Measurements from ENCODE around the gene SLC5A6. TPM values are rescaled to one million over a fixed set of nuclear protein-coding genes. Genes with fewer than 3 reads are reported as not detected.

Gene SLC5A6
- total RNA-seq, 4 donors from 2014 or later: 22.8 to 58.3 (median 41.0) TPM

GRCh38 chr2:27240406-27240805, 28.3 kb upstream of the SLC5A6 start:
- WGBS, 2 donors (ENCODE audit: low coverage in 1 of 2): 93% methylated on average over 8 of the region's 9 CpGs; no CpG with 5 or more reads in 1 of the 2 donors
- in situ Hi-C loops (cut with MboI; ENCODE audit: low pct_ligation_motif_present in 1 of 4, low pct_unique_long_range_greater_than_20kb in 1 of 4, low sequenced_read_pairs in 3 of 4): no loop called here
- intact Hi-C loops (cut with DNase I; ENCODE audit: low total_unique reads): no loop called here
- DNase-seq: no peak
- no peak overlapping the region for H3K27ac ChIP-seq
- no peak overlapping the region for H3K4me3 ChIP-seq
- no peak for TF ChIP-seq EP300 (IDR thresholded peaks at IDR 0.05; ENCODE audit: low read depth)
- no peak for TF ChIP-seq POLR2A (IDR thresholded peaks at IDR 0.05)
- no peak for TF ChIP-seq CTCF (IDR thresholded peaks at IDR 0.05)
- H3K36me3 ChIP-seq: peaks cover 0 to 37% (median 9%) of the 10 kb centered on the region in 4 donors
- H3K4me1 ChIP-seq: no peaks in the 10 kb centered on the region
- no peaks in the 10 kb centered on the region for H3K27me3 ChIP-seq
- no peaks in the 10 kb centered on the region for H3K9me3 ChIP-seq

GRCh38 chr2:27238976-27239375, 26.9 kb upstream of the SLC5A6 start:
- intact Hi-C loops (cut with DNase I; ENCODE audit: low total_unique reads): no loop called here
- DNase-seq: no peak
- H3K27me3 ChIP-seq: no peaks in the 10 kb centered on the region
- peaks cover 0 to 51% (median 13%) of the 10 kb centered on the region in 4 donors for H3K36me3 ChIP-seq
- H3K9me3 ChIP-seq: no peaks in the 10 kb centered on the region
- in situ Hi-C loops (cut with MboI; ENCODE audit: low pct_ligation_motif_present in 1 of 4, low pct_unique_long_range_greater_than_20kb in 1 of 4, low sequenced_read_pairs in 3 of 4): no loop called here
- H3K4me3 ChIP-seq: no peak overlapping the region
- H3K27ac ChIP-seq: no peak overlapping the region
- WGBS, 2 donors (ENCODE audit: low coverage in 1 of 2): 94% methylated on average over 8 of the region's 8 CpGs; no CpG with 5 or more reads in 1 of the 2 donors
- no peaks in the 10 kb centered on the region for H3K4me1 ChIP-seq
- no peak for TF ChIP-seq POLR2AphosphoS5 (IDR thresholded peaks at IDR 0.05)
- no peak for TF ChIP-seq CTCF (IDR thresholded peaks at IDR 0.05)
- no peak for TF ChIP-seq EP300 (IDR thresholded peaks at IDR 0.05; ENCODE audit: low read depth)
- no peak for TF ChIP-seq POLR2A (IDR thresholded peaks at IDR 0.05)

- peaks cover 0 to 63% (median 18%) of the 10 kb centered on the region in 4 donors for H3K36me3 ChIP-seq
- WGBS, 2 donors (ENCODE audit: low coverage in 1 of 2): 99% methylated on average over 8 of the region's 15 CpGs; no CpG with 5 or more reads in 1 of the 2 donors
- DNase-seq: no peak
- H3K4me1 ChIP-seq: no peaks in the 10 kb centered on the region
- H3K27me3 ChIP-seq: no peaks in the 10 kb centered on the region
- no peak overlapping the region for H3K27ac ChIP-seq
- no peaks in the 10 kb centered on the region for H3K9me3 ChIP-seq
- no peak for TF ChIP-seq CTCF (IDR thresholded peaks at IDR 0.05)
- TF ChIP-seq EP300 (IDR thresholded peaks at IDR 0.05; ENCODE audit: low read depth): no peak
- H3K4me3 ChIP-seq: no peak overlapping the region
- intact Hi-C loops (cut with DNase I; ENCODE audit: low total_unique reads): no loop called here
- in situ Hi-C loops (cut with MboI; ENCODE audit: low pct_ligation_motif_present in 1 of 4, low pct_unique_long_range_greater_than_20kb in 1 of 4, low sequenced_read_pairs in 3 of 4): no loop called here
Measured at GRCh38 chr2:27237341-27237945, 25.4 kb upstream of the SLC5A6 start.

GRCh38 chr2:27236626-27237025, 24.6 kb upstream of the SLC5A6 start:
- in situ Hi-C loops (cut with MboI; ENCODE audit: low pct_ligation_motif_present in 1 of 4, low pct_unique_long_range_greater_than_20kb in 1 of 4, low sequenced_read_pairs in 3 of 4): no loop called here
- Histone ChIP-seq H3K4me1 (no peaks in the 10 kb centered on the region), H3K27ac (no peak overlapping the region), H3K36me3 (peaks cover 0 to 69% (median 19%) of the 10 kb centered on the region in 4 donors), H3K27me3 (no peaks in the 10 kb centered on the region), H3K4me3 (no peak overlapping the region), H3K9me3 (no peaks in the 10 kb centered on the region)
- no peak for TF ChIP-seq EP300 (IDR thresholded peaks at IDR 0.05; ENCODE audit: low read depth)
- TF ChIP-seq POLR2A (IDR thresholded peaks at IDR 0.05): no peak
- TF ChIP-seq POLR2AphosphoS5 (IDR thresholded peaks at IDR 0.05): no peak
- TF ChIP-seq CTCF (IDR thresholded peaks at IDR 0.05): no peak
- intact Hi-C loops (cut with DNase I; ENCODE audit: low total_unique reads): no loop called here
- WGBS, 2 donors (ENCODE audit: low coverage in 1 of 2): 90% methylated on average over 3 of the region's 3 CpGs; no CpG with 5 or more reads in 1 of the 2 donors
- DNase-seq: no peak

All from transverse colon (tissue), 4 donors.